HEK293 (cell line): Measurements from ENCODE around the gene SPTLC2.

Source experiments
- ELK4 ChIP-seq: IDR thresholded peaks from 2 replicates; pipeline ENCODE4 v1.6.1; 2011; ENCODE audit warnings: mild to moderate bottlenecking, low read depth, low read length, borderline replicate concordance
- FEZF1 ChIP-seq: fragments of 450-650 bp; formaldehyde crosslinking; IDR thresholded peaks from 2 replicates; pipeline ENCODE4 v1.5.1; 2016; ENCODE audit warnings: missing biosample characterization, missing genetic modification characterization
- GLIS1 ChIP-seq: fragments of 450-650 bp; formaldehyde crosslinking; IDR thresholded peaks from 2 replicates; pipeline ENCODE4 v1.5.1; 2016; ENCODE audit warnings: missing biosample characterization, missing genetic modification characterization
- HIC1 ChIP-seq: fragments of 450-650 bp; formaldehyde crosslinking; IDR thresholded peaks from 2 replicates; pipeline ENCODE4 v1.5.1; 2016; ENCODE audit warnings: missing biosample characterization, missing genetic modification characterization
- HOXA7 ChIP-seq: sonication (generic); formaldehyde crosslinking; IDR thresholded peaks from 2 replicates; pipeline ENCODE4 v1.8.1; 2022; ENCODE audit warnings: missing genetic modification reagents, borderline replicate concordance
- KLF8 ChIP-seq: fragments of 450-650 bp; formaldehyde crosslinking; IDR thresholded peaks from 2 replicates; pipeline ENCODE4 v1.5.1; 2016; ENCODE audit warnings: missing biosample characterization, missing genetic modification characterization
- MZF1 ChIP-seq: fragments of 450-650 bp; formaldehyde crosslinking; IDR thresholded peaks from 2 replicates; pipeline ENCODE4 v1.5.1; 2017; ENCODE audit warnings: missing biosample characterization, missing genetic modification characterization, borderline replicate concordance
- SETDB1 ChIP-seq: IDR thresholded peaks from one replicate; pipeline ENCODE4 v1.6.1; 2017; ENCODE audit warnings: mild to moderate bottlenecking, low read length, moderate library complexity, mixed read lengths; ENCODE audit not compliant: insufficient read length
- SP2 ChIP-seq: fragments of 450-650 bp; formaldehyde crosslinking; IDR thresholded peaks from 2 replicates; pipeline ENCODE4 v1.5.1; 2016; ENCODE audit warnings: missing biosample characterization, missing genetic modification characterization
- TRIM28 ChIP-seq: IDR thresholded peaks from 2 replicates; pipeline ENCODE4 v1.6.1; 2011; ENCODE audit warnings: low read length, control low read depth, borderline replicate concordance
- ZBTB7A ChIP-seq: fragments of 450-650 bp; formaldehyde crosslinking; IDR thresholded peaks from 2 replicates; pipeline ENCODE4 v1.5.1; 2016; ENCODE audit warnings: low read depth, missing biosample characterization, missing genetic modification characterization
- ZBTB8A ChIP-seq: fragments of 450-650 bp; formaldehyde crosslinking; IDR thresholded peaks from 2 replicates; pipeline ENCODE4 v1.5.1; 2016; ENCODE audit warnings: missing biosample characterization, missing genetic modification characterization
- ZNF121 ChIP-seq: fragments of 450-650 bp; formaldehyde crosslinking; IDR thresholded peaks from 2 replicates; pipeline ENCODE4 v1.5.1; 2016; ENCODE audit warnings: missing biosample characterization, missing genetic modification characterization
- ZNF175 ChIP-seq: fragments of 450-650 bp; formaldehyde crosslinking; IDR thresholded peaks from 2 replicates; pipeline ENCODE4 v1.5.1; 2016; ENCODE audit warnings: missing biosample characterization, missing genetic modification characterization
- ZNF26 ChIP-seq: fragments of 450-650 bp; formaldehyde crosslinking; IDR thresholded peaks from 2 replicates; pipeline ENCODE4 v1.5.1; 2016; ENCODE audit warnings: missing biosample characterization, missing genetic modification characterization
- ZNF366 ChIP-seq: fragments of 450-650 bp; formaldehyde crosslinking; conservative IDR thresholded peaks from 2 replicates; pipeline ENCODE4 v1.5.1; 2016; ENCODE audit warnings: missing biosample characterization, missing genetic modification characterization
- ZNF37A ChIP-seq: fragments of 450-650 bp; IDR thresholded peaks from 2 replicates; pipeline ENCODE4 v1.5.1; 2018; ENCODE audit warnings: missing biosample characterization, missing genetic modification characterization
- ZNF391 ChIP-seq: fragments of 450-650 bp; formaldehyde crosslinking; IDR thresholded peaks from 2 replicates; pipeline ENCODE4 v1.5.1; 2016; ENCODE audit warnings: low read depth, missing biosample characterization, missing genetic modification characterization, borderline replicate concordance
- ZNF433 ChIP-seq: fragments of 450-650 bp; formaldehyde crosslinking; IDR thresholded peaks from 2 replicates; pipeline ENCODE4 v1.5.1; 2016; ENCODE audit warnings: missing biosample characterization, missing genetic modification characterization, low read depth
- ZNF48 ChIP-seq: fragments of 450-650 bp; formaldehyde crosslinking; IDR thresholded peaks from 2 replicates; pipeline ENCODE4 v1.5.1; 2016; ENCODE audit warnings: missing biosample characterization, missing genetic modification characterization
- ZNF518A ChIP-seq: fragments of 450-650 bp; formaldehyde crosslinking; conservative IDR thresholded peaks from 2 replicates; pipeline ENCODE4 v1.5.1; 2016; ENCODE audit warnings: low read depth, missing biosample characterization, missing genetic modification characterization
- ZNF529 ChIP-seq: fragments of 450-650 bp; formaldehyde crosslinking; IDR thresholded peaks from 2 replicates; pipeline ENCODE4 v1.5.1; 2017; ENCODE audit warnings: missing genetic modification characterization, missing biosample characterization; ENCODE audit not compliant: insufficient replicate concordance
- ZNF677 ChIP-seq: fragments of 450-650 bp; IDR thresholded peaks from 2 replicates; pipeline ENCODE4 v1.5.0; 2018; ENCODE audit warnings: missing biosample characterization, mild to moderate bottlenecking, missing genetic modification characterization, moderate library complexity
- ZNF747 ChIP-seq: fragments of 450-650 bp; formaldehyde crosslinking; IDR thresholded peaks from 2 replicates; pipeline ENCODE4 v1.5.1; 2016; ENCODE audit warnings: missing biosample characterization, missing genetic modification characterization
- TF ChIP-seq, protein P1 (sequence below): fragments of 450-650 bp; formaldehyde crosslinking; IDR thresholded peaks from 2 replicates; pipeline ENCODE4 v1.5.1; 2017; ENCODE audit warnings: missing biosample characterization, missing genetic modification characterization
- TF ChIP-seq, protein P2 (sequence below): fragments of 450-650 bp; formaldehyde crosslinking; conservative IDR thresholded peaks from 2 replicates; pipeline ENCODE4 v1.5.1; 2016; ENCODE audit warnings: low read depth, missing biosample characterization, missing genetic modification characterization

Gene SPTLC2

GRCh38 chr14:77470224-77470870 is 146.1 kb downstream of the SPTLC2 start (continued):
- no peak for TF ChIP-seq ZNF391 (tag by site-specific recombination)
- TF ChIP-seq ZNF37A (tag by site-specific recombination), result no peak
- TF ChIP-seq SETDB1, result no peak
- TF ChIP-seq ZBTB8A (tag by site-specific recombination), result peak; percentile 81
- TF ChIP-seq SP2 (tag by site-specific recombination), result no peak
- no peak for TF ChIP-seq ZNF518A
- TF ChIP-seq ELK4, result no peak
- TF ChIP-seq ZNF26 (tag by site-specific recombination), result no peak
- no peak for TF ChIP-seq ZBTB7A (tag by site-specific recombination)
- peak; percentile 79 for TF ChIP-seq FEZF1 (tag by site-specific recombination)
- TF ChIP-seq ZNF366, result no peak
- TF ChIP-seq ZNF121 (tag by site-specific recombination), result no peak
- TF ChIP-seq, protein P1, sequence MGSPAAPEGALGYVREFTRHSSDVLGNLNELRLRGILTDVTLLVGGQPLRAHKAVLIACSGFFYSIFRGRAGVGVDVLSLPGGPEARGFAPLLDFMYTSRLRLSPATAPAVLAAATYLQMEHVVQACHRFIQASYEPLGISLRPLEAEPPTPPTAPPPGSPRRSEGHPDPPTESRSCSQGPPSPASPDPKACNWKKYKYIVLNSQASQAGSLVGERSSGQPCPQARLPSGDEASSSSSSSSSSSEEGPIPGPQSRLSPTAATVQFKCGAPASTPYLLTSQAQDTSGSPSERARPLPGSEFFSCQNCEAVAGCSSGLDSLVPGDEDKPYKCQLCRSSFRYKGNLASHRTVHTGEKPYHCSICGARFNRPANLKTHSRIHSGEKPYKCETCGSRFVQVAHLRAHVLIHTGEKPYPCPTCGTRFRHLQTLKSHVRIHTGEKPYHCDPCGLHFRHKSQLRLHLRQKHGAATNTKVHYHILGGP (tag by site-specific recombination), result no peak
- TF ChIP-seq HOXA7 (CRISPR knock-in tag), result no peak
- TF ChIP-seq, protein P2, sequence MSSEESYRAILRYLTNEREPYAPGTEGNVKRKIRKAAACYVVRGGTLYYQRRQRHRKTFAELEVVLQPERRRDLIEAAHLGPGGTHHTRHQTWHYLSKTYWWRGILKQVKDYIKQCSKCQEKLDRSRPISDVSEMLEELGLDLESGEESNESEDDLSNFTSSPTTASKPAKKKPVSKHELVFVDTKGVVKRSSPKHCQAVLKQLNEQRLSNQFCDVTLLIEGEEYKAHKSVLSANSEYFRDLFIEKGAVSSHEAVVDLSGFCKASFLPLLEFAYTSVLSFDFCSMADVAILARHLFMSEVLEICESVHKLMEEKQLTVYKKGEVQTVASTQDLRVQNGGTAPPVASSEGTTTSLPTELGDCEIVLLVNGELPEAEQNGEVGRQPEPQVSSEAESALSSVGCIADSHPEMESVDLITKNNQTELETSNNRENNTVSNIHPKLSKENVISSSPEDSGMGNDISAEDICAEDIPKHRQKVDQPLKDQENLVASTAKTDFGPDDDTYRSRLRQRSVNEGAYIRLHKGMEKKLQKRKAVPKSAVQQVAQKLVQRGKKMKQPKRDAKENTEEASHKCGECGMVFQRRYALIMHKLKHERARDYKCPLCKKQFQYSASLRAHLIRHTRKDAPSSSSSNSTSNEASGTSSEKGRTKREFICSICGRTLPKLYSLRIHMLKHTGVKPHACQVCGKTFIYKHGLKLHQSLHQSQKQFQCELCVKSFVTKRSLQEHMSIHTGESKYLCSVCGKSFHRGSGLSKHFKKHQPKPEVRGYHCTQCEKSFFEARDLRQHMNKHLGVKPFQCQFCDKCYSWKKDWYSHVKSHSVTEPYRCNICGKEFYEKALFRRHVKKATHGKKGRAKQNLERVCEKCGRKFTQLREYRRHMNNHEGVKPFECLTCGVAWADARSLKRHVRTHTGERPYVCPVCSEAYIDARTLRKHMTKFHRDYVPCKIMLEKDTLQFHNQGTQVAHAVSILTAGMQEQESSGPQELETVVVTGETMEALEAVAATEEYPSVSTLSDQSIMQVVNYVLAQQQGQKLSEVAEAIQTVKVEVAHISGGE (tag by site-specific recombination), result no peak
- TF ChIP-seq KLF8 (tag by site-specific recombination), result no peak
- no peak for TF ChIP-seq ZNF175
- no peak for TF ChIP-seq MZF1 (tag by site-specific recombination)
- no peak for TF ChIP-seq HIC1
- no peak for TF ChIP-seq ZNF677
- no peak for TF ChIP-seq ZNF48 (tag by site-specific recombination)
- TF ChIP-seq ZNF747 (tag by site-specific recombination), result no peak
- TF ChIP-seq ZNF433 (tag by site-specific recombination), result no peak
- peak; percentile 97 for TF ChIP-seq GLIS1 (tag by site-specific recombination)
- TF ChIP-seq TRIM28, result no peak
- no peak for TF ChIP-seq ZNF529 (tag by site-specific recombination)
